Keratinocyte (primary cell): ENCODE results near the gene FAM53B. TPM values are rescaled to one million over a fixed set of nuclear protein-coding genes. Genes with fewer than 3 reads are reported as not detected.

ENCODE experiments used
- DNase-seq: peaks from one replicate; pipeline ENCODE4 v3.0.0-alpha.2; 2011; ENCODE audit warnings: low read depth, missing footprints, low spot score
- FAIRE-seq: peaks from 2 replicates; lab custom pipeline; 2011; peaks lifted over from hg19 to GRCh38; lab: Jason Lieb, UNC
- H2AFZ ChIP-seq: 2 replicates; pipeline ENCODE4 v1.6.0; 2012; ENCODE audit warnings: low read length, control low read depth, inconsistent platforms; ENCODE audit not compliant: control insufficient read depth
- H3K27ac ChIP-seq: 2 replicates; pipeline ENCODE4 v1.5.1; 2011; ENCODE audit warnings: low read length; ENCODE audit not compliant: control insufficient read depth, insufficient read depth
- H3K27me3 ChIP-seq: 3 replicates; pipeline ENCODE4 v1.6.0; 2011; ENCODE audit warnings: low read length; ENCODE audit not compliant: control insufficient read depth, insufficient read depth; ENCODE audit errors: extremely low read depth
- H3K36me3 ChIP-seq, 2 experiments: 2 replicates in 1 of 2; 3 replicates in 1 of 2; pipeline ENCODE4 v1.5.1; 2011; ENCODE audit warnings: low read length in 2 of 2, mild to moderate bottlenecking in 1 of 2; ENCODE audit not compliant: control insufficient read depth in 2 of 2, insufficient read depth in 2 of 2; ENCODE audit errors: extremely low read depth in 1 of 2
- H3K4me1 ChIP-seq: 3 replicates; pipeline ENCODE4 v1.5.1; 2011; ENCODE audit warnings: low read length; ENCODE audit not compliant: control insufficient read depth, insufficient read depth; ENCODE audit errors: extremely low read depth
- H3K4me2 ChIP-seq: 3 replicates; pipeline ENCODE4 v1.6.0; 2011; ENCODE audit warnings: low read depth, low read length; ENCODE audit not compliant: control insufficient read depth, insufficient read depth; ENCODE audit errors: extremely low read depth
- H3K4me3 ChIP-seq, 3 experiments: fragments of 200-600 bp in 1 of 3; sonication (generic) in 1 of 3; 2 replicates in 2 of 3; 3 replicates in 1 of 3; pipeline ENCODE4 v1.5.1; 2011 to 2016; ENCODE audit warnings: low read length in 3 of 3, mild to moderate bottlenecking in 3 of 3, control low read depth in 2 of 3, inconsistent platforms in 1 of 3, low read depth in 1 of 3, mixed read lengths in 1 of 3, mixed run types in 1 of 3, moderate library complexity in 1 of 3; ENCODE audit not compliant: control insufficient read depth in 2 of 3, insufficient read depth in 2 of 3; ENCODE audit errors: extremely low read depth in 1 of 3
- H3K79me2 ChIP-seq: 2 replicates; pipeline ENCODE4 v1.6.0; 2012; ENCODE audit warnings: low read length; ENCODE audit not compliant: control insufficient read depth, insufficient read depth
- H3K9ac ChIP-seq: 3 replicates; pipeline ENCODE4 v1.6.0; 2011; ENCODE audit warnings: low read length; ENCODE audit not compliant: control insufficient read depth, insufficient read depth; ENCODE audit errors: extremely low read depth
- H3K9me1 ChIP-seq: 3 replicates; pipeline ENCODE4 v1.6.0; 2011; ENCODE audit warnings: low read length; ENCODE audit not compliant: control insufficient read depth, insufficient read depth; ENCODE audit errors: extremely low read depth
- H3K9me3 ChIP-seq: 2 replicates; pipeline ENCODE4 v1.5.1; 2012; ENCODE audit warnings: low read depth, low read length; ENCODE audit not compliant: control insufficient read depth
- H4K20me1 ChIP-seq: 3 replicates; pipeline ENCODE4 v1.6.0; 2011; ENCODE audit warnings: low read length; ENCODE audit not compliant: control insufficient read depth, insufficient read depth; ENCODE audit errors: extremely low read depth
- EZH2 ChIP-seq: IDR thresholded peaks from one replicate; pipeline ENCODE4 v1.6.1; 2012; ENCODE audit warnings: inconsistent platforms, mild to moderate bottlenecking, low read length, moderate library complexity
- dilution Hi-C: fragments of 300-500 bp; cut with MboI; formaldehyde crosslinking; loops from one replicate; pipeline ENCODE4 v1.7.0; 2020; ENCODE audit warnings: low sequenced_read_pairs; ENCODE audit not compliant: extremely low pct_ligation_motif_present
- polyA plus RNA-seq, 5 experiments: library from polyadenylated mRNA; depleted of rRNA in 3 of 5; stranded (reverse) in 3 of 5; stranded (forward) in 1 of 5; unstranded in 1 of 5; fragments of >200 nt; gene quantifications; 1 replicate in 1 of 5; 2 replicates in 3 of 5; 3 replicates in 1 of 5; pipeline versions ENCODE4 v1.2.1 to v1.2.3, GENCODE V29; 2011 to 2012; ENCODE audit warnings: missing spikeins in 2 of 5, low read depth in 1 of 5, low replicate concordance in 1 of 5
- TF ChIP-seq, protein P1 (sequence below), 3 experiments: IDR thresholded peaks in 1 of 3; conservative IDR thresholded peaks in 1 of 3; optimal IDR thresholded peaks in 1 of 3; 2 replicates in 2 of 3; 3 replicates in 1 of 3; pipeline versions ENCODE3 to v1.5.1; 2011; ENCODE audit warnings: low read length in 3 of 3, mild to moderate bottlenecking in 3 of 3, moderate library complexity in 2 of 3, control low read depth in 1 of 3, inconsistent platforms in 1 of 3; ENCODE audit not compliant: insufficient read depth in 2 of 3; ENCODE audit errors: extremely low read depth in 1 of 3

Gene FAM53B
- polyA plus RNA-seq, 1 donor (not counting 4 experiments of a cell fraction or from before 2014, with no cell fraction given): 8.6 TPM

DNA sequence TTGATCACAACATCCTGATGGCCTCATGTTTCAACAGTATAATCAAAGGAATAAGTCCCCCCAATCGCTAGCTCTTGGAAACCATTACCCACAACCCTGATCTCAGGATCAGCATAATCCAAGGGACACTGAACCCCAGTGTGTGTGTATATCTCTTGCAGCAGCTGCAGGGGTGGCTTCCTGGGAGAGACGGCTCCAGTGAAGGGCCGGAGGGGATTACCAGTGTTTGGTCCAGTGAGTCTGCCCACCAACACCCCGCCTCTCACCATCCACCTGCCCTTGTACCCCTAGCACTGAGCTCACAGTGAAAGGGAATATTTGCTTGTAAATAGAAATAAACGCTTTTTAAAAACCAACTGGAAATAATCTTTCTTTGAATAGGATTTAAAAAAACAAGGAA is 63.1 kb downstream of the FAM53B start:
- Histone ChIP-seq H3K4me1 (no peaks in the 10 kb centered on the region), H2AFZ (no peak overlapping the region), H3K9ac (no peak overlapping the region), H3K4me2 (no peak overlapping the region), H3K4me3 (no peak overlapping the region), H4K20me1 (peaks cover 2% of the 10 kb centered on the region), H3K27me3 (no peaks in the 10 kb centered on the region), H3K9me1 (peaks cover 2% of the 10 kb centered on the region), H3K9me3 (no peaks in the 10 kb centered on the region), H3K79me2 (peaks cover 17% of the 10 kb centered on the region), H3K36me3 (peaks cover 11 to 17% of the 10 kb centered on the region in 2 experiments), H3K27ac (no peak overlapping the region)
- dilution Hi-C loops: no loop called here
- FAIRE-seq (no peak), DNase-seq (no peak)
- no peak for TF ChIP-seq EZH2
- TF ChIP-seq, protein P1, sequence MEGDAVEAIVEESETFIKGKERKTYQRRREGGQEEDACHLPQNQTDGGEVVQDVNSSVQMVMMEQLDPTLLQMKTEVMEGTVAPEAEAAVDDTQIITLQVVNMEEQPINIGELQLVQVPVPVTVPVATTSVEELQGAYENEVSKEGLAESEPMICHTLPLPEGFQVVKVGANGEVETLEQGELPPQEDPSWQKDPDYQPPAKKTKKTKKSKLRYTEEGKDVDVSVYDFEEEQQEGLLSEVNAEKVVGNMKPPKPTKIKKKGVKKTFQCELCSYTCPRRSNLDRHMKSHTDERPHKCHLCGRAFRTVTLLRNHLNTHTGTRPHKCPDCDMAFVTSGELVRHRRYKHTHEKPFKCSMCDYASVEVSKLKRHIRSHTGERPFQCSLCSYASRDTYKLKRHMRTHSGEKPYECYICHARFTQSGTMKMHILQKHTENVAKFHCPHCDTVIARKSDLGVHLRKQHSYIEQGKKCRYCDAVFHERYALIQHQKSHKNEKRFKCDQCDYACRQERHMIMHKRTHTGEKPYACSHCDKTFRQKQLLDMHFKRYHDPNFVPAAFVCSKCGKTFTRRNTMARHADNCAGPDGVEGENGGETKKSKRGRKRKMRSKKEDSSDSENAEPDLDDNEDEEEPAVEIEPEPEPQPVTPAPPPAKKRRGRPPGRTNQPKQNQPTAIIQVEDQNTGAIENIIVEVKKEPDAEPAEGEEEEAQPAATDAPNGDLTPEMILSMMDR (optimal IDR thresholded peaks at IDR 0.05 in 1 of 3, IDR thresholded peaks at IDR 0.05 in 1 of 3, conservative IDR thresholded peaks at IDR 0.05 in 1 of 3; ENCODE audit: extremely low read depth in 1 of 3, insufficient read depth in 2 of 3, low read length in 3 of 3): no peak

DNA sequence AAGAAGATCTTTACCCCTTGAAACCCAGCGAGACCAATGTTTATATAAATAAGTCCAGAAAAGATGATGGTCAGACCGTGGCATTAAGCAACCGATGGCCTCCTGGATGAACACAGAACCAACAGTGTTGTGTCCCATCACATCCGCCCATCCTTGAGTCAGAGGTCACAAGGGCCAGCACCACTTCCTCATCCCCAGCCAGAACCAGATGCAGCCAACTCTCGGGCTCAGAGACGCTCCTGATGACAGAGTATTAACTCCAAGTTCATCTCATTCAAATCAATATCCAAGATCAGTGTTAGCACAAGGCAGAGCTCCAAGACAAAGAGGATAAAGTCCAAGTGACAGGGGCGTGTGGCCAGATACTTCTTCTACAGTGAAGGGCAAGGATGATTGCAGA is 63.5 kb downstream of the FAM53B start:
- Histone ChIP-seq H3K4me3 (no peak overlapping the region), H3K4me2 (no peak overlapping the region), H2AFZ (no peak overlapping the region), H3K36me3 (peaks cover 11 to 17% of the 10 kb centered on the region in 2 experiments), H3K79me2 (peaks cover 21% of the 10 kb centered on the region), H3K9me1 (peaks cover 2% of the 10 kb centered on the region), H3K27ac (no peak overlapping the region), H3K9me3 (no peaks in the 10 kb centered on the region), H3K27me3 (no peaks in the 10 kb centered on the region), H4K20me1 (peaks cover 2% of the 10 kb centered on the region), H3K4me1 (no peaks in the 10 kb centered on the region), H3K9ac (no peak overlapping the region)
- dilution Hi-C loops: no loop called here
- DNase-seq: no peak
- TF ChIP-seq, protein P1 (optimal IDR thresholded peaks at IDR 0.05 in 1 of 3, IDR thresholded peaks at IDR 0.05 in 1 of 3, conservative IDR thresholded peaks at IDR 0.05 in 1 of 3; ENCODE audit: extremely low read depth in 1 of 3, insufficient read depth in 2 of 3, low read length in 3 of 3): no peak
- TF ChIP-seq EZH2: no peak
- no peak for FAIRE-seq
